Endometrium (tissue), 2 donors: ENCODE data around the gene OLIG3.

Source experiments
- FAIRE-seq: peaks from 2 replicates; lab custom pipeline; 2012; peaks lifted over from hg19 to GRCh38; lab: Jason Lieb, UNC
- donor health status: control.
- donor health status: control.

OLIG3 gene

GRCh38 chr6:137494281-137494987 is at the start of gene OLIG3:
TSS of gene OLIG3 (minus strand) at chr6:137494394. CDS start at chr6:137494170, 224 bp downstream.
- FAIRE-seq: no peak

- no peak for FAIRE-seq
Measured at GRCh38 chr6:137543114-137543513, 48.9 kb upstream of the OLIG3 start.

- FAIRE-seq: no peak
Measured at GRCh38 chr6:137542713-137543112, 48.5 kb upstream of the OLIG3 start.

GRCh38 chr6:137541534-137542063 is 47.4 kb upstream of the OLIG3 start:
- FAIRE-seq: no peak

- FAIRE-seq: no peak
Measured at GRCh38 chr6:137536104-137536773, 42.0 kb upstream of the OLIG3 start.

- no peak for FAIRE-seq
Measured at GRCh38 chr6:137531376-137532092, 37.3 kb upstream of the OLIG3 start.

- FAIRE-seq: no peak
Measured at GRCh38 chr6:137530404-137530803, 36.2 kb upstream of the OLIG3 start.

- no peak for FAIRE-seq
Measured at GRCh38 chr6:137522831-137523230, 28.6 kb upstream of the OLIG3 start.

GRCh38 chr6:137522198-137522798 is 28.1 kb upstream of the OLIG3 start:
- no peak for FAIRE-seq

GRCh38 chr6:137520520-137520919 is 26.3 kb upstream of the OLIG3 start:
- FAIRE-seq: no peak

GRCh38 chr6:137519629-137520176 is 25.5 kb upstream of the OLIG3 start:
- FAIRE-seq: no peak

GRCh38 chr6:137518386-137518983 is 24.3 kb upstream of the OLIG3 start:
- no peak for FAIRE-seq

- no peak for FAIRE-seq
Measured at GRCh38 chr6:137514418-137514817, 20.2 kb upstream of the OLIG3 start.

- FAIRE-seq: no peak
Measured at GRCh38 chr6:137512757-137513605, 18.8 kb upstream of the OLIG3 start.

GRCh38 chr6:137510923-137511322 is 16.7 kb upstream of the OLIG3 start:
- no peak for FAIRE-seq

- no peak for FAIRE-seq
Measured at GRCh38 chr6:137498481-137499190, 4.4 kb upstream of the OLIG3 start.

- no peak for FAIRE-seq
Measured at GRCh38 chr6:137497721-137498463, 3.7 kb upstream of the OLIG3 start.

- no peak for FAIRE-seq
Measured at GRCh38 chr6:137496909-137497720, 2.9 kb upstream of the OLIG3 start.
